ENCODE results near the gene FBXO8. TPM values are rescaled to one million over a fixed set of nuclear protein-coding genes. Genes with fewer than 3 reads are reported as not detected.
A peak's percentile ranks its signal among the peaks of the same experiment; 100 is the strongest.
"Not testable (repeated sequence)": the region's sequence is repeated elsewhere in the genome, so short reads cannot be mapped to it uniquely, and the experiment has no call there.

The FBXO8 gene
- 32.9 TPM for total RNA-seq

DNA sequence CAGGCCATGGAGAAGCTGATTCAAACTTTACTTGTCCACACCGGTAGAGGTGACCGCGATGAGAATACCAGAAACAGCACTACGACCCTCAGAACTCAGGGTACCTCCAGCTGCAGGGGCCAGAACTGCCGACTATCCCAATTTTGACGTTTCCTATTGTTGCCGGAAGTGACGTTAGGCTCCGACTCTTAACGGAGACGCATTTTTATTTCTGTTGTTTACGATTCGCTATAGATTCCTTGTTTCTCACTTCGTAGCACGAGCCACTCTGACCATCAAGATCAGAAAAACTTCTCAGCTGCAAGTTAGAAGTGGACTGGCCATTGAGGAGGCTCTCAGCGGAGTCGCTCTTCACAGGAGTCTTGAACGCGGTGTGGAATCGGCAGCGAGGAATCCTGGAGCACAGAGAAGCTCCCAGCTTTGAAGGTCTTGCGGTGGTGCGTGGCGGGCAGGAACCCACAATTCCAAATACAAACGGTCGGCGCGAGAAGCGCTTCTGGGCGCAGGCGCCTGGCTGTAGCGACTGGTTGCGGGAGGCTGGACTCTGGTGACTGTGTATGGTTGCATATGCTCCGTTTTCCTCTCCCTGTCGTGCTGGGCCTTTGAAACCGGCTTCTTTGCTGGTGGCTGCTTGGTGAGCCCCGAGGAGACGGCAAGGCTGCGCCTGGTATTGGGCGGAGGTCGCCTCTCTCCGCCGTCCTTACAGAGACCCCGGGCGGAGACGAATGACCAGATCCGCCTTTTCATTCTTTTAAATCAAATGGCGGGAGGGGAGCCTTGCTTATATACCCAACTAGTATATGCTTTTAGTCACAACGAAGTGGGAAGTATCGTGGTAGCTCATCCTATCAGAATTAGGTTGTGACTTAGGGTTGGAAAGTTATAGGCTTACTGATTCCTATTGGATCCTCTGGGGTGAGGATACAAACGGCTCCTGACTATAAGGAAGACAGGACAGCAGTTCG is at the start of gene FBXO8, which contains the start of gene CEP44:
Gene FBXO8 (minus strand): TSS at position 161 of the 965 bp plus-strand sequence. CDS start 20,575 bp downstream, outside the sequence.
Gene CEP44 (plus strand): TSS at position 405 of the 965 bp plus-strand sequence. CDS start 15,211 bp downstream, outside the sequence.
- peak; percentile 72 for DNase-seq

- no peak for DNase-seq
Measured at GRCh38 chr4:174332741-174333493, 49.5 kb upstream of the FBXO8 start.

DNA sequence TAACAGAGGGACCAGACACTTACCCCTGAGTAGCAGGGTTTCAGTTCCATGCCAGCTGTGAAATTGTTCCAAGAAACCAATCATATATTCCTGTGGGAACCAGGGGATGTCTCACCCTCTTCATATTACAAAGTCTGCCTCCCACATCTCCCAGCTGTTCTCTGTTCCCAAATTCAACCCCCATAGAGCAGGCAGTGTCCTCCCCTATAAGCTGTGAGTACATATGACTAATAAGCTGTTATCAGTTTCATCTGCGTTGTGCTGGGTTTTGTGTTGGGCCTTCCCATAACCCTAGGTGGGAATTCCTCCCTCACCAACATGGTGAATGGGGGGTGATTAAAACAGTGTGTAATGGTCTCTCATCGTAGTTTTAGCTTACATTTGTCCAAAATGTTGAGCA is 41.3 kb upstream of the FBXO8 start:
- DNase-seq = no peak

GRCh38 chr4:174324236-174324635 is 40.8 kb upstream of the FBXO8 start:
- DNase-seq = no peak

DNA sequence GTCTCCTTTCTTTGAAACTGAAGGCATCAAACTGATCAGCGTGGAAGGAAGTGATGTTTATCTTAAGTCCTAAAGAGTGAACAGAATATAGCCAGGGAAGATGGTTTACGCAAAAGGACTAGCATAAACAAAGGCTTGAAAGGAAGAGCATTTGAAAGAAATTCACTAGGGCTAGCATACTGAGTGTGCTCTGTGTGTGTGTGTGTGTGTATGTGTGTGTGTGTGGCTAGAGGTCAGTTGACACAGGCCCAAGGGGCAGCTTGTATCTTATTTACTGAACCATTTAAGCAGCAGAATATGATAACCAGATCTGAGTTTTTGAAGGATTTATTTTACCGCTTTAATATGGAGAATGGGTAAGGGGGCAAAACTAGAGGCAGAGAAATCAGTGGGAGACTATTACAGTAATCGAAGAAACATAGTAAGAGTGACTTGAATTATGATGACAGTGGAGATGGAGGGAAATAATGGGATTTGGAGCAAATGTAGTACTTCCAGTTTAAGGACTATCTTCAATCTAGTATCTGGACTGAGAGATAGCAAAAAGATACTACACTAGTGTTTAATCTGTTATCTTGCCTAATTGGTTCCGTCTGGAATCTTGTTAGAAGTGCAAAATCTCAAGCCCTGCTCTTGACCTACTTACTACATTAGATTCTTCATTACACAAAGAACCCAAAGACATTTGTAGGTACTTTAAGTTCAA is 37.2 kb upstream of the FBXO8 start:
- DNase-seq = no peak

GRCh38 chr4:174318829-174319764 is 35.6 kb upstream of the FBXO8 start:
- no peak for DNase-seq

DNA sequence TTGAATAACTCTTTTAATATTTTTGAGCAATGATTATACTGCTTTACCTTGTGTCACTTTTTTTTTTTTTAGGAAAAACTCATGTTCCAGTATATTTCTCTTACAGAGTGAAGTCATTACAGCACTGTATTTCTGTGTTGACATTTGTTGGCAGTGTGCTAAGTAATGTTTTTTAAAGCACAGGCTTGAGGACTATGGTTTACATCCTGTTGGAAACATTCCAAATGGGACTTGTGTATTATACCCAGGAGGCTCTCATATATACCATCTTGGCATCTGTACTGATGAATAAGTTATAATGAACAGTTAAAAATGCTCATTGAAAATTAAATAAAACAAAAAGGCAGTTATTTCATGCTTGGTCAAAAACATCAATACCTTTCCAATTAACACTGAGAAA is 34.1 kb upstream of the FBXO8 start:
- DNase-seq = no peak

- DNase-seq = no peak
Measured at GRCh38 chr4:174316954-174317353, 33.5 kb upstream of the FBXO8 start.

- DNase-seq = no peak
Measured at GRCh38 chr4:174316546-174316945, 33.1 kb upstream of the FBXO8 start.

DNA sequence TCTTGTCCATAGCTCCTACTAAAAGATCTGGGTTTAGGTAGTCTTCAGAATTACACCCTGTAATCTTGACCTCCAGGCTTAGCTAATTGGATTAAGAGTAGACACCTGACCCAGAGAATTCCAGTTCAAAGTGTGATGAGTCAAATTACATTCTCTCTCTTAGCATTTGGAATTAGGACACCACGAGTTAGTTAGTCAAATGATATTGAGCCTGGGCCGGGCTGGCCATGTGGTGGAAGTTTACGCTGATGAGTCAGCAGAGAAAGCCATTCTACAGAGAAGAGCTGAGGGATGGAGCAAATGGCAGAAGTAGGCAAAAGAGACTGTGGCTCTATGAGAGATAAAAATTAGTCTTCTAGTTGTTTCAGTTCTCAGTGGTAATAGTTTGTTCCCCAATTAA is 31.3 kb upstream of the FBXO8 start:
- DNase-seq = no peak

DNA sequence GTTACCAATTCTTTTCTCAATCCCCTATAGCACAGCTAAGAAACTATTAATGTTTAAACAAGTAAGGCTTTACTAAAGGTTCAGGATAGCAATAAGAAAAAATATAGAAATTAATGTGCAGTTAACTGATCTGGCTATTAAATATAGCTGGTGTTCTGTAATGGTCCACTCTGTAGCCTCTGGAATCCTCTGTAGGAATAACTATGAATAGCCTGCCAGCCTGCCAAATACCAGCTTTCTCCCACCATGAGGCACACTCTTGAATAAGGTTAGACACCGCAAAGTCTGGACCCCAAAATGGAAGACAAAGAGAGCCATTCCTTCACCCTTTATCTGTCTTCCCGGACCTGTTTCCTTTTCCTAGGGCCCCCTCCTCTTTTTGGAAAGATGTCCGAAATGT is 30.8 kb upstream of the FBXO8 start:
- no peak for DNase-seq

DNA sequence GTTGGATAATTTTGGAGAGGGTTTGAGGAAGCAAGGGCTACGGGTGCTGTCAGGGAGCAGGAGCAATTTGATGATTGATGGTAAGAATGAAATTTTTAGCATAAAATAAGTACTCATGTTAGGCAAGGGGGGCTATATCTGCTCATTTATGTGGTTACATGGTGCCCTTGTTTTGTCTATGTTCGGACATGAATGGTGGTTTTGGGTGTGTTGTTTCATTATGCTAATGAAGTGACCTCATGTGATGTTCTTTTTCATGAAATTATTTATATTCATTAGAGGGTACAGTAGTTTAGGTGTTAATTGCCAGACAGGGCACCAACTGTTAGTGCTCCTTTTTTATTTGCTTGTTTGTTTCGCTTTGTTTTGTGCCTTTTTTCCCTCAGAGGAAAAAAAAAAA is 29.5 kb upstream of the FBXO8 start:
- DNase-seq = no peak

GRCh38 chr4:174307694-174308093 is 24.2 kb upstream of the FBXO8 start:
- no peak for DNase-seq

GRCh38 chr4:174305961-174306360 is 22.5 kb upstream of the FBXO8 start:
- DNase-seq = no peak

DNA sequence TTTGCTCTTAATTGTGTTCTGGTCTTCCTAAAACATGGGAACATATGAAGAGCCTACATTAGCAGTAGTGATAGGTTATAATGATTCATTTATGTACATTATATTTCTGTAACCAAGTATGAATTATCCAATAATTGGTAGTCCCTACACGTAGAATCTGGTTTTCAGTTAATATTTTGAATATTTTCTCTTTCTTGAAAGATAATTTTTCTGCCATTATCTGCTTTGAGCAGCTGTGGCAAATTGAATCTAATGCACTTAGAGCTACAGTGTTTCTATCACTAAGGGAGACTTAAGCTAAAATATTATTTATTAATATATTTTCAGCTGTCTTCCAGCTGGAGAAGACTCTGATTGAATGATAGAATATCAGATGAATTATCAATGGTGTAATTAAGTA is 21.2 kb upstream of the FBXO8 start:
- DNase-seq = no peak

- no peak for DNase-seq
Measured at GRCh38 chr4:174303687-174304086, 20.2 kb upstream of the FBXO8 start.

- DNase-seq = not testable (repeated sequence)
Measured at GRCh38 chr4:174295142-174295541, 11.7 kb upstream of the FBXO8 start.

DNA sequence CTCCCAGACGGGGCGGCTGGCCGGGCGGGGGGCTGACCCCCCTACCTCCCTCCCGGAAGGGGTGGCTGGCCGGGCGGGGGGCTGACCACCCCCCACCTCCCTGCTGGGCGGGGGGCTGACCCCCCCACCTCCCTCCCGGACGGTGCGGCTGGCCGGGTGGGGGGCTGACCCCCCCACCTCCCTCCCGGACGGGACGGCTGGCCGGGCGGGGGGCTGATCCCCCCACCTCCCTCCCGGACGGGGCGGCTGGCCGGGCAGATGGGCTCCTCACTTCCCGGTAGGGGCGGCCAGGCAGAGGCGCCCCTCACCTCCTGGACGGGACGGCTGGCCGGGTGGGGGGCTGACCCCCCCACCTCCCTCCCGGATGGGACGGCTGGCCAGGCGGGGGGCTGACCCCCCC is 11.2 kb upstream of the FBXO8 start:
- not testable (repeated sequence) for DNase-seq

DNA sequence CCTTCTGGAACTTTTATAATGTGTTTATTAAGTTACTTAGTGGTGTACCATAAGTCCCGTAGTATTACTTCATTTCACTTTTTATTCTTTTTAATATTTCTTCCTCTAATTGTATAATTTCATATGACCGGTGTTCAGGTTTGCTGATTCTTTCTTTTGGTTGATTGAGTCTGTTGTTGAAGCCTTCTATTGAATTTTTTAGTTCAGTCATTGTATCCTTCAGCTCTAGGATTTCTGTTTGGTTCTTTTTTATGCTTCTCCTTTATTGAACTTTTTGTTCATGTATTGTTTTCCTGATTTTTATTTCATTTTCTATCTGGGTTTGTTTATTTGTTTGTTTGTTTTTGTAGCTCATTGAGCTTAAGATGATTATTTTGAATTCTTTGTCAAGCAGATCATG is 9.0 kb upstream of the FBXO8 start:
- no peak for DNase-seq

DNA sequence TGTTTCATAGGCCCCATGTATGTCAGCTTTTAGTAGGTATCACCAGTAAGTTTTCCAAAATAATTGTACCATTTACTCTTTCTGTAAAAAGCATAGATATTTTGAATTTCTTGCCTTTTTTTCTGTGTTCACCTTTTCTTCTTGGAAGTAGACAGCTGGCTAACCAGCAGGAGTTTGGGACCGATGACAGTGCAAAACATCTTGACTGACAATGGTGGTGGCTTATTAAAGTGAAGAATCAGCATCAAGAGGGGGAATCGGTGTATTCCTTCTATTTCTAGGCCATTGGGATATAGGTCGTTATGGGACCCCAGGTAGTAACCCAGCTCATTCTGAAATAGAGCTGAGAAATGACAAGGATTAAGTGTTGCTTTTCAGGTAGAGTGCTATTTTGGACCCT is 3.4 kb upstream of the FBXO8 start:
- no peak for DNase-seq

GRCh38 chr4:174284487-174284886 is 1.0 kb upstream of the FBXO8 start:
- no peak for DNase-seq
